ENCODE measurements around the gene MYB. TPM values are rescaled to one million over a fixed set of nuclear protein-coding genes. Genes with fewer than 3 reads are reported as not detected.

MYB gene
- total and polyA plus RNA-seq, 2 experiments from 2014 or later, result 0.17 to 0.36 TPM

DNA sequence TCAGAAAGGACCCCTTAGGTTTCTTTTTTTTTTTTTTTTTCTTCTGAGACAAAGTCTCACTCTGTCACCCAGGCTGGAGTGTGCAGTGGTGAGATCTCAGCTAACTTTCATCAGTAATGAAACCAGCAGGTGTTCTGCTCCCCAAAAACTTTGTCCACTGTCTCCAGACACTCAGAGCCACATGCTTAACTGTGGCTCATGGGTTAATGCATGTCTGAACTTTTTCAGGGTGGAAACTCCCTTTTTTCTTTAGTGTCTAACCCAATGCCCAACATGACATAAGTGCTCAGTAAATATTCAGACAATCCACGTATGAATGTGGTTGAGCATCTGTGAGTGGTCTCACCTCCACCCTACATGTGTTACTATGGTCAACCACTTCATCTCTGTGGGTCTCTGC lies 45.4 kb downstream of the MYB start:
- no peaks in the 10 kb centered on the region for H3K27me3 ChIP-seq
- no peak overlapping the region for H3K27ac ChIP-seq
- H3K9me3 ChIP-seq (ENCODE audit: low read depth), result no peaks in the 10 kb centered on the region
- no peaks in the 10 kb centered on the region for H4K20me1 ChIP-seq (ENCODE audit: insufficient read depth, poor library complexity, severe bottlenecking)
- H3K36me3 ChIP-seq (replicated peaks; ENCODE audit: insufficient read depth, low read depth), result no peaks in the 10 kb centered on the region
- H3K4me3 ChIP-seq, result no peak overlapping the region
- no peak overlapping the region for H3K4me2 ChIP-seq
- no peaks in the 10 kb centered on the region for H3K4me1 ChIP-seq (ENCODE audit: insufficient read depth)
- H3K9me2 ChIP-seq (replicated peaks; ENCODE audit: insufficient read depth), result no peaks in the 10 kb centered on the region
- DNase-seq (ENCODE audit: low spot score), result no peak
- no peaks in the 10 kb centered on the region for H3K79me2 ChIP-seq
- TF ChIP-seq EZH2phosphoT487 (IDR thresholded peaks at IDR 0.05; ENCODE audit: low read depth, severe bottlenecking, unreplicated experiment) (no peak), CTCF (IDR thresholded peaks at IDR 0.05; ENCODE audit: poor library complexity) (no peak), EZH2 (IDR thresholded peaks at IDR 0.05; ENCODE audit: borderline replicate concordance) (no peak)
- H2AFZ ChIP-seq, result no peak overlapping the region
- WGBS (ENCODE audit: low lambda C conversion rate, missing lambda C conversion rate), result 70% methylated on average over 1 of the region's 1 CpG

- H3K27me3 ChIP-seq, result no peaks in the 10 kb centered on the region
- H3K36me3 ChIP-seq (replicated peaks; ENCODE audit: insufficient read depth, low read depth), result no peaks in the 10 kb centered on the region
- H3K4me1 ChIP-seq (ENCODE audit: insufficient read depth), result no peaks in the 10 kb centered on the region
- 73% methylated on average over 2 of the region's 2 CpGs for WGBS (ENCODE audit: low lambda C conversion rate, missing lambda C conversion rate)
- no peak overlapping the region for H2AFZ ChIP-seq
- TF ChIP-seq EZH2phosphoT487 (IDR thresholded peaks at IDR 0.05; ENCODE audit: low read depth, severe bottlenecking, unreplicated experiment), result no peak
- no peaks in the 10 kb centered on the region for H3K9me3 ChIP-seq (ENCODE audit: low read depth)
- H3K9me2 ChIP-seq (replicated peaks; ENCODE audit: insufficient read depth), result no peaks in the 10 kb centered on the region
- no peaks in the 10 kb centered on the region for H4K20me1 ChIP-seq (ENCODE audit: insufficient read depth, poor library complexity, severe bottlenecking)
- no peak overlapping the region for H3K4me2 ChIP-seq
- no peaks in the 10 kb centered on the region for H3K79me2 ChIP-seq
- no peak overlapping the region for H3K4me3 ChIP-seq
- no peak for DNase-seq (ENCODE audit: low spot score)
- H3K27ac ChIP-seq, result no peak overlapping the region
Observed at GRCh38 chr6:135227349-135227748, 46.2 kb downstream of the MYB start.

GRCh38 chr6:135227758-135228157 lies 46.6 kb downstream of the MYB start:
- 93% methylated on average over 4 of the region's 4 CpGs for WGBS (ENCODE audit: low lambda C conversion rate, missing lambda C conversion rate)

DNA sequence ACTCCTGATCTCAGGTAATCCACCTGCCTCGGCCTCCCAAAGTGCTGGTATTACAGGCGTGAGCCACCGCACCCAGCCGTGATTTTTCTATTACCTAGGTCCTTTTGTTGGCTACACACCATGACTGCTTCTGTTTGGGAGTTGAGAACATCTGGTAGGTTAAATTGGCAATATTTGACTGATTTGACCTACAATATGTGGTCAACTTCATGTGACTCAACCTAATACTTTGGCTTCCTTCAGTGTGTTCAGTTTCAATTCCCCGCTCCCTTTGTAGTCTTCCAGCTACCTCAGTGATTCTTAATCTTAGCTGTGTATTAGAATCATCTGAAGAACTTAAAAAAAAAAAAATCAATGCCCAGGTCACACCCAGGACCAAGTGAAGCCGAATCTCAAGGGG lies 47.4 kb downstream of the MYB start:
- Histone ChIP-seq H2AFZ (no peak overlapping the region), H3K9me2 (replicated peaks; ENCODE audit: insufficient read depth) (no peaks in the 10 kb centered on the region), H3K4me3 (no peak overlapping the region), H3K36me3 (replicated peaks; ENCODE audit: insufficient read depth, low read depth) (no peaks in the 10 kb centered on the region), H3K4me2 (no peak overlapping the region), H3K27me3 (no peaks in the 10 kb centered on the region), H3K79me2 (no peaks in the 10 kb centered on the region), H3K9me3 (ENCODE audit: low read depth) (no peaks in the 10 kb centered on the region), H3K27ac (no peak overlapping the region), H4K20me1 (ENCODE audit: insufficient read depth, poor library complexity, severe bottlenecking) (no peaks in the 10 kb centered on the region), H3K4me1 (ENCODE audit: insufficient read depth) (no peaks in the 10 kb centered on the region)
- no peak for DNase-seq (ENCODE audit: low spot score)
- WGBS (ENCODE audit: low lambda C conversion rate, missing lambda C conversion rate), result 96% methylated on average over 6 of the region's 6 CpGs
- TF ChIP-seq CTCF (IDR thresholded peaks at IDR 0.05; ENCODE audit: poor library complexity), result no peak
- TF ChIP-seq EZH2 (IDR thresholded peaks at IDR 0.05; ENCODE audit: borderline replicate concordance), result no peak
- no peak for TF ChIP-seq EZH2phosphoT487 (IDR thresholded peaks at IDR 0.05; ENCODE audit: low read depth, severe bottlenecking, unreplicated experiment)

More at GRCh38 chr6:135227758-135228157, 46.6 kb downstream of the MYB start:
- no peak for TF ChIP-seq CTCF (IDR thresholded peaks at IDR 0.05; ENCODE audit: poor library complexity)
- no peak for TF ChIP-seq EZH2phosphoT487 (IDR thresholded peaks at IDR 0.05; ENCODE audit: low read depth, severe bottlenecking, unreplicated experiment)
- TF ChIP-seq EZH2 (IDR thresholded peaks at IDR 0.05; ENCODE audit: borderline replicate concordance), result no peak
- Histone ChIP-seq H3K4me3 (no peak overlapping the region), H3K36me3 (replicated peaks; ENCODE audit: insufficient read depth, low read depth) (no peaks in the 10 kb centered on the region), H3K27me3 (no peaks in the 10 kb centered on the region), H3K4me1 (ENCODE audit: insufficient read depth) (no peaks in the 10 kb centered on the region), H3K4me2 (no peak overlapping the region), H2AFZ (no peak overlapping the region), H3K9me3 (ENCODE audit: low read depth) (no peaks in the 10 kb centered on the region), H3K79me2 (no peaks in the 10 kb centered on the region), H3K27ac (no peak overlapping the region), H4K20me1 (ENCODE audit: insufficient read depth, poor library complexity, severe bottlenecking) (no peaks in the 10 kb centered on the region), H3K9me2 (replicated peaks; ENCODE audit: insufficient read depth) (no peaks in the 10 kb centered on the region)
- no peak for DNase-seq (ENCODE audit: low spot score)

Measured in hepatocyte (in vitro differentiated cells).